MCF 10A (cell line): ENCODE results near the gene C2CD3. TPM values are rescaled to one million over a fixed set of nuclear protein-coding genes. Genes with fewer than 3 reads are reported as not detected.
A peak's percentile ranks its signal among the peaks of the same experiment; 100 is the strongest.

Experiments used
- BruUV-seq: library from RNA; stranded (reverse); fragments of 400-500 nt; replicated peaks from 2 replicates; lab custom pipeline; 2021; lab: Mats Ljungman, UMichigan
- CTCF ChIA-PET: fragments of 300-600 bp; sonication (Branson Sonifier 250); formaldehyde crosslinking; extraction: SDS; loops from one replicate; lab custom pipeline; 2021; ENCODE audit warnings: antibody characterized with exemption, inconsistent platforms; lab: Yijun Ruan, JAX
- POLR2A ChIA-PET: fragments of 300-600, 350-650 bp; sonication (Branson Sonifier 250); formaldehyde crosslinking; extraction: SDS; loops from one replicate; lab custom pipeline; 2020; ENCODE audit warnings: antibody characterized with exemption, inconsistent platforms; lab: Yijun Ruan, JAX
- DNase-seq: peaks from one replicate; pipeline ENCODE4 v3.0.0-alpha.2; 2018; ENCODE audit not compliant: unreplicated experiment
- H3K27ac Mint-ChIP-seq: one replicate; pipeline ENCODE4 v1.8.0; 2022; ENCODE audit warnings: mild to moderate bottlenecking, low read depth, mixed read lengths; ENCODE audit not compliant: unreplicated experiment
- H3K27me3 Mint-ChIP-seq: one replicate; pipeline ENCODE4 v1.8.0; 2022; ENCODE audit warnings: mixed read lengths; ENCODE audit not compliant: insufficient read depth, unreplicated experiment
- H3K36me3 Mint-ChIP-seq: one replicate; pipeline ENCODE4 v1.8.0; 2022; ENCODE audit warnings: mild to moderate bottlenecking, moderate library complexity, mixed read lengths; ENCODE audit not compliant: insufficient read depth, unreplicated experiment
- H3K4me1 Mint-ChIP-seq: one replicate; pipeline ENCODE4 v1.8.0; 2022; ENCODE audit warnings: mixed read lengths; ENCODE audit not compliant: insufficient read depth, unreplicated experiment
- H3K4me3 Mint-ChIP-seq: one replicate; pipeline ENCODE4 v1.8.0; 2022; ENCODE audit warnings: mild to moderate bottlenecking, moderate library complexity, mixed read lengths; ENCODE audit not compliant: unreplicated experiment
- H3K9me3 Mint-ChIP-seq: one replicate; pipeline ENCODE4 v1.8.0; 2022; ENCODE audit warnings: mixed read lengths; ENCODE audit not compliant: unreplicated experiment
- intact Hi-C: fragments of 100-400 bp; cut with micrococcal nuclease; formaldehyde crosslinking; loops from 2 replicates; pipeline ENCODE4 v1.14.1; 2022
- total RNA-seq: library from RNA; stranded (reverse); gene quantifications from 2 replicates; pipeline ENCODE4 v1.2.3, GENCODE V29; 2022
- TF ChIP-seq, protein P1 (sequence below): fragments of 200-600 bp; IDR thresholded peaks from one replicate; pipeline ENCODE4 v1.8.0; 2022; ENCODE audit warnings: antibody characterized with exemption, mild to moderate bottlenecking; ENCODE audit not compliant: unreplicated experiment

The C2CD3 gene
- total RNA-seq, 1 experiment from 2014 or later: 18.7 TPM

GRCh38 chr11:74025467-74026166 is 145.2 kb downstream of the C2CD3 start:
- intact Hi-C loops: no loop called here
- Mint-ChIP-seq H3K4me1 (peaks cover 11% of the 10 kb centered on the region), H3K27ac (no peak overlapping the region), H3K4me3 (no peak overlapping the region), H3K27me3 (no peaks in the 10 kb centered on the region), H3K9me3 (no peaks in the 10 kb centered on the region), H3K36me3 (peaks cover 14% of the 10 kb centered on the region)
- BruUV-seq: no TSS peak
- TF ChIP-seq, protein P1, sequence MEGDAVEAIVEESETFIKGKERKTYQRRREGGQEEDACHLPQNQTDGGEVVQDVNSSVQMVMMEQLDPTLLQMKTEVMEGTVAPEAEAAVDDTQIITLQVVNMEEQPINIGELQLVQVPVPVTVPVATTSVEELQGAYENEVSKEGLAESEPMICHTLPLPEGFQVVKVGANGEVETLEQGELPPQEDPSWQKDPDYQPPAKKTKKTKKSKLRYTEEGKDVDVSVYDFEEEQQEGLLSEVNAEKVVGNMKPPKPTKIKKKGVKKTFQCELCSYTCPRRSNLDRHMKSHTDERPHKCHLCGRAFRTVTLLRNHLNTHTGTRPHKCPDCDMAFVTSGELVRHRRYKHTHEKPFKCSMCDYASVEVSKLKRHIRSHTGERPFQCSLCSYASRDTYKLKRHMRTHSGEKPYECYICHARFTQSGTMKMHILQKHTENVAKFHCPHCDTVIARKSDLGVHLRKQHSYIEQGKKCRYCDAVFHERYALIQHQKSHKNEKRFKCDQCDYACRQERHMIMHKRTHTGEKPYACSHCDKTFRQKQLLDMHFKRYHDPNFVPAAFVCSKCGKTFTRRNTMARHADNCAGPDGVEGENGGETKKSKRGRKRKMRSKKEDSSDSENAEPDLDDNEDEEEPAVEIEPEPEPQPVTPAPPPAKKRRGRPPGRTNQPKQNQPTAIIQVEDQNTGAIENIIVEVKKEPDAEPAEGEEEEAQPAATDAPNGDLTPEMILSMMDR: no peak
- POLR2A ChIA-PET: interaction anchor here (0.6 kb wide), 1 partner anchor 174 kb away, joined by 3 read pairs; no protein-coding TSS in a partner anchor
- peak; percentile 45 for DNase-seq
- CTCF ChIA-PET: no interaction called here

- no TSS peak for BruUV-seq
- Mint-ChIP-seq H3K4me1 (peaks cover 11% of the 10 kb centered on the region), H3K9me3 (no peaks in the 10 kb centered on the region), H3K27ac (no peak overlapping the region), H3K36me3 (peaks cover 5% of the 10 kb centered on the region), H3K4me3 (no peak overlapping the region), H3K27me3 (no peaks in the 10 kb centered on the region)
- CTCF ChIA-PET: no interaction called here
- TF ChIP-seq, protein P1: no peak
- peak; percentile 85 for DNase-seq
- intact Hi-C loops: no loop called here
- POLR2A ChIA-PET: no interaction called here
Observed at GRCh38 chr11:74024261-74025029, 146.4 kb downstream of the C2CD3 start.

DNA sequence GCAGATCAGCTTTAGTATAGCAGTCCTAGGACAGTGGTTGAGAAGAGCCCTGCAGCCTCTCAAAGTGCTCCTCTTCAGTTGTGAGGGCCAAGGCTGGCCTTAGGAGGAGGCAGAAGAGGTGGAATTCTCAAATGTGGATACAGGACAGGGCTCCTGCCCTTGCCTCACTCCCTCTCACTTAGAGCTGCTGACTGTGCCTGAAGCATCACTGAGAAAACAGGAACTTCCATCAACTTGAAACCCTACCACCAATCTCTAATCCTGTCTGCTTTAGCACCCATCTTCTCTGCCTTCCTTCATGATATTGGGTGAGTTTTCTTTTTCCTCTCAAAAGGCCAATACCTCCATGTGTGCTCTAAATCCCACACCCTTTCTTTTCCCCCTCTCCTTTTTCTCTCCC is 147.5 kb downstream of the C2CD3 start:
- ChIA-PET POLR2A (no interaction called here), CTCF (no interaction called here)
- TF ChIP-seq, protein P1: no peak
- peaks cover 11% of the 10 kb centered on the region for H3K4me1 Mint-ChIP-seq
- intact Hi-C loops: no loop called here
- no peak for DNase-seq
- peaks cover 5% of the 10 kb centered on the region for H3K36me3 Mint-ChIP-seq
- no peaks in the 10 kb centered on the region for H3K9me3 Mint-ChIP-seq
- no peaks in the 10 kb centered on the region for H3K27me3 Mint-ChIP-seq
- BruUV-seq: no TSS peak
- no peak overlapping the region for H3K27ac Mint-ChIP-seq
- no peak overlapping the region for H3K4me3 Mint-ChIP-seq

- ChIA-PET POLR2A (no interaction called here), CTCF (no interaction called here)
- intact Hi-C loops: no loop called here
- H3K36me3 Mint-ChIP-seq: peaks cover 5% of the 10 kb centered on the region
- H3K9me3 Mint-ChIP-seq: no peaks in the 10 kb centered on the region
- no peak overlapping the region for H3K27ac Mint-ChIP-seq
- no peak overlapping the region for H3K4me3 Mint-ChIP-seq
- DNase-seq: no peak
- H3K4me1 Mint-ChIP-seq: peaks cover 11% of the 10 kb centered on the region
- no peaks in the 10 kb centered on the region for H3K27me3 Mint-ChIP-seq
- TF ChIP-seq, protein P1: no peak
- BruUV-seq: no TSS peak
Observed at GRCh38 chr11:74022546-74022945, 148.3 kb downstream of the C2CD3 start.
